GM18867 (cell line): Measurements from ENCODE around the gene COG4.
A peak's percentile ranks its signal among the peaks of the same experiment; 100 is the strongest.
"Not testable (repeated sequence)": the region's sequence is repeated elsewhere in the genome, so short reads cannot be mapped to it uniquely, and the experiment has no call there.

Experiments
- ATAC-seq: cut with Tn5 transposase; IDR thresholded peaks from one replicate; pipeline ENCODE4 v1.9.1; 2021; ENCODE audit warnings: mild to moderate bottlenecking, moderate library complexity; ENCODE audit not compliant: unreplicated experiment

The COG4 gene

DNA sequence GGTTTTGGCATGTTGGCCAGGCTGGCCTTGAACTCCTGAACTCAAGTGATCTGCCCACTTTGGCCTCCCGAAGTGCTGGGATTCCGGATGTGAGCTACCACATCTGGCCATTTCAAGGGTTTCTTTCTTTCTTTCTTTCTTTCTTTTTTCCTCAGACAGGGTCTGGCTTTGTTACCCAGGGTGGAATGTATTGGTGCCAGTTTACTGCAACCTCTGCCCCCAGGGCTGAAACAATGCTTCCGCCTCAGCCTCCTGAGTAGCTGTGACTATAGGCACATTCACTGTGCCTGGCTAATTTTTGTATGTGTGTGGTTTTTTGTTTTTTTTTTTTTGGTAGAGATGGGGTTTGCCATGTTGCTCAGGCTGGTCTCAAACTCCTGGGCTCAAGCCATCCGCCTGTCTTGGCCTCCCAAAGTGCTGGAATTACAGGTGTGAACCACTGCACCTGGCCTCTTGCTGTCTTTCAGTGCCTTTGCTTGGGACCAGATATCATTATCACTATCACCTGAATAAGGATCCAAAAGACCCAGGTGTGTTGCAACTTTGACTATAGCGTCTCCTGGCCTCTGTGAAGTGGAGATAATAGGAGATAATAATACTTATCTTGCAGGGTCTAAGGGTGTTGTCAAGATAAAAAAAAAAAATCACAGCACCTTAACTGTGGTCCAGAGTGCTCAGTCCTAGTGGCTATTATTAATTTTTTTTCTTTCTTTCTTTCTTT lies 65.7 kb downstream of the COG4 start:
- ATAC-seq = no peak

DNA sequence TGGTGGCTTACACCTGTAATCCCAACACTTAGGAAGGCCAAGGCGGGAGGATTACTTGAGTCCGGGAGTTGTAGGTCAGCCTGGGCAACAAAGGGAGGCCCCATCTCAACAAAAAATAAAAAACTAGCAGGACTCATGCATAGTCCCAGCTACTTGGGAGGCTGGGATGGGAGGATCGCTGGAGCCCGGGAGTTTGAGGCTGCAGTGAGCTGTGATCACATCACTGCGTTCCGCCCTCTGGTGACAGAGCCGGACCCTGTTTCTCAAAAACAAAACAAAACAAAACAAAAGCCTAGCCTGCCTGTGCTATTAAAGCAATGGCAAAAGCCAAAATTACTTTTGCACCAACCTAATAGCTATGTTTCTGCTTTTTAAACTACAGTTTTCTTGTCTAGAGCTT lies 67.4 kb downstream of the COG4 start:
- ATAC-seq = no peak

GRCh38 chr16:70454222-70455034 lies 68.9 kb downstream of the COG4 start, which contains the start of gene FCSK:
FCSK (plus strand) TSS chr16:70454595; CDS start chr16:70463191, 8,596 bp downstream.
- ATAC-seq = peak; percentile 90

GRCh38 chr16:70453892-70454221 lies 69.5 kb downstream of the COG4 start:
- peak; percentile 7 for ATAC-seq

DNA sequence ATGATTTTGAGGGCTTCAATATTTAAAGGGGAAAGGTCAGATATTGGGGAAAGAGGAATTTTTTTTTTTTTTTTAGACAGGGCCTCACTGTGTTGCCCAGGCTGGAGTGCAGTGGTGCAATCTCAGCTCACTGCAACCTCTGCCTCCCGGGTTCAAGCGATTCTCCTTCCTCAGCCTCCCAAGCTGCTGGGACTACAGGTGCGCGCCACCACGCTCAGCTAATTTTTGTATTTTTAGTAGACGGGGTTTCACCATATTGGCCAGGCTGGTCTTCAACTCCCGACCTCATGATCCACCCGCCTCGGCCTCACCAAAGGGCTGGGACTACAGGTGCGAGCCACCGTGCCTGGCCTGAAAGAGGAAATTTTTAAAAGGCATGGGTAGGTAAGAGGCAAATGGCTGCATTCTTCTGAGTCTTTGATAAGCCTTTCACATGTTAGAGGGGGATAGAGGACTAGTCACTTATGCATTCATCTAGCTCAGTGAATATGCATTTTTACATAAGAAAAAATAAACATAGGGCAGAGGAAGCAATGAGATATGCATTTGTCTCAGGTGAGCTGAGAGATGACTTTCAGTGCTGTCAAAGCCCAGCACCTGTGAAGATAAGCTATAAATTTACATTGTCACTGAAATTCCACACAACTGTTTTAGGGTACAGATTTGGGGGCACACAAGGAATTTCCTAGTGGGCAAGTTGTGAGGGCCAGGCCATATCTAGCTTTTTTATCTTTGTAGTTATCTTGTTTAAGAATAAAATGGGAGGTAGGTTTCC lies 70.0 kb downstream of the COG4 start:
- no peak for ATAC-seq

DNA sequence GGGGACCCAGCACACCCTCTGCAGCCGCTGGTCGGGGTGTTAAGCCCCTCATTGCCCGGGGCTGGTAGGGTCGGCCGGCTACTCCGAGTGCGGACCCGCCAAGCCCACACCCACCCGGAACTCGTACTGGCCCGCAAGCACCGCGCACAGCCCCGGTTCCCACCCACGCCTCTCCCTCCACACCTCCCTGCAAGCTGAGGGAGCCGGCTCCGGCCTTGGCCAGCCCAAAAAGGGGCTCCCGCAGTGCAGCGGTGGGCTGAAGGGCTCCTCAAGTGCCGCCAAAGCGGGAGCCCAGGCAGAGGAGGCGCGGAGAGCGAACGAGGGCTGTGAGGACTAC lies 72.4 kb downstream of the COG4 start:
- not testable (repeated sequence) for ATAC-seq

DNA sequence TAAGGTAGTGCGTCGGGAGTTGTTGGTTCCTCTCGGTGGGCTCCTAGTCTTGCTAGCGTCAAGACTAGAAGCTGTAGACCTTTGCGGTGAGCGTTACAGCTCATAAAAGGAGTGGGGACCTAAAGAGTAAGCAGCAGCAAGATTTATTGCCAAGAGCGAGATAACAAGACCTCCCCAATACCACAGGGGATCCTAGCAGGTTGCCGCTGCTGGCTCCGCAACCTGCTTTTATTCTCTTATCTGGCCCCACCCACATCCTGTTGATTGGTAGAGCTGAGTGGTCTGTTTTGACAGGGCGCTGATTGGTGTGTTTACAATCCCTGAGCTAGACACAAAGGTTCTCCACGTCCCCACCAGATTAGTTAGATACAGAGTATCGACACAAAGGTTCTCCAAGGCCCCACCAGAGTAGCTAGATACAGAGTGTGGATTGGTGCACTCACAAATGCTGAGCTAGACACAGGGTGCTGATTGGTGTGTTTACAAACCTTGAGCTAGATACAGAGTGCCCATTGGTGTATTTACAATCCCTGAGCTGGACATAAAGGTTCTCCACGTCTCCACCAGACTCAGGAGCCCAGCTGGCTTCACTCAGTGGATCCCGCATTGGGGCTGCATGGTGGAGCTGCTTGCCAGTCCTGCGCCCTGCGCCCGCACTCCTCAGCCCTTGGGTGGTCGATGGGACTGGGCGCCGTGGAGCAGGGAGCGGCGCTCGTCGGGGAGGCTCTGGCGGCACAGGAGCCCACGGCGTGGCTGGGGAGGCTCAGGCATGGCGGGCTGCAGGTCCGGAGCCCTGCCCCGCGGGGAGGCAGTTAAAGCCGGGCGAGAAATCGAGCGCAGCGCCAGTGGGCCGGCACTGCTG lies 73.0 kb downstream of the COG4 start:
- ATAC-seq = not testable (repeated sequence)

DNA sequence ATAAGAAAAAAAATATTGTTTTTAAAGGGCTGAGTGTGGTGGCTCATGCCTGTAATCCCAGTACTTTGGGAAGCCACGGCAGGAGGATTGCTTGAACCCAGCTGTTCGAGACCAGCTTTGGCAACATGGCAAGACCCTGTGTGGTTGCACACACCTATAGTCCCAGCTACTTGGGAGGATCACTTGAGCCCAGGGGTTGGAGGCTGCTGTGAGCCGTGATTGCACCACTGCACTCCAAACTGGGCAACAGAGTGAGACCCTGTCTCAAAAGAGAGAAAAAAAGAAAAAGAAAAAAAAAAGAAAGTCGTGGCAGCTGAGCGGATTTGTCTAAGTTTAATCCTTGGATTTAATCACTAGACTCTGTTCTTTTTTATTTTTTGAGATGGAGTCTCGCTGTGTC lies 75.3 kb downstream of the COG4 start:
- no peak for ATAC-seq

DNA sequence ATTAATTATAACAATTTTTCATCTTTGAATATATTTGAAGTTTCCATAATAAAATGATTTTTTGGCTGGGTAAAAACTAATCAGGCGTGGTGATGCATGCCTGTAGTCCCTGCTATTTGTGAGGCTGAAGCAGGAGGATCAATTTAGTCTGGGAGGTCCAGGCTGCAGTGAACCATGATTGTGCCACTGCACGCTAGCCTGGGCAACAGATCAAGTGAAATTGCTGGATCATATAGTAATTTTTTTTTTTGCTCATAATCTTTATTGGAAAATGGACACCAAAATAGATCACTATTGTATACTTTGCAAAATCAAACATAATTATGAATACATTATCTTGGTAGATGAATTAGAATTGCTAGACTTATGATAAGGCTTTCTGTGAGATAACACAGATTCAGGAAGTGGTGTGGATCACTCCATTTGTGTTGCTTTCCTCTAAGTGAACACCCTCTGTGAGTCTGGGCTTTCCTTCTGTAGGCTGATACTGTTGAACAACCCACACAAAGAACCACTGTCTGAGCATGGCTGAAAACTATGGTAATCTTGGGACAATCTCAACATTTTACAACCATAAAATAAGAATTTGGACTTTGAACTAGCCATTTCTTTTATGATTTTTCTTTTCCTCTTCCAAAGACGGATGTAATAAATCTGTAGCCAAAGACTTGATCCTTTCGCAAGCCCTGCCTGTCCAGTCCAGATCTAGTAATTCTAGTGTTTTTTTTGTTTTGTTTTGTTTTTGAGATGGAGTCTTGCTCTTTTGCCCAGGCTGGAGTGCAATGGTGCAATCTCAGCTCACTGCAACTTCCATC lies 78.9 kb downstream of the COG4 start:
- ATAC-seq = no peak

DNA sequence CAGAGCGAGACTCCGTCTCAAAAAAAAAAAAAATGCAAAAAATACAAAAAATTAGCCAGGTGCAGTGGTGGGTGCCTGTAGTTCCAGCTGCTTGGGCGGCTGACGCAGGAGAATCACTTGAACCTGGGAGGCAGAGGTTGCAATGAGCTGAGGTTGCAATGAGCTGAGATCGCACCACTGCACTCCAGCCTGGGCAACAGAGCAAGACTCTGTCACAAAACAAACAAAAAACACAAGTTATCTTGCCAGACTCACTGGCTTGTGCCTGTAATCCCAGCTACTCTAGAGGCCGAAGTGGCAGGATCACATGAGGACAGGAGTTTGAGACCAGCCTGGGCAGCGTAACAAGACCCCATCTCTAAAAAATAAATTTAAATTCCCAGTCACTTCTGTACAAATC lies 81.0 kb downstream of the COG4 start:
- no peak for ATAC-seq

DNA sequence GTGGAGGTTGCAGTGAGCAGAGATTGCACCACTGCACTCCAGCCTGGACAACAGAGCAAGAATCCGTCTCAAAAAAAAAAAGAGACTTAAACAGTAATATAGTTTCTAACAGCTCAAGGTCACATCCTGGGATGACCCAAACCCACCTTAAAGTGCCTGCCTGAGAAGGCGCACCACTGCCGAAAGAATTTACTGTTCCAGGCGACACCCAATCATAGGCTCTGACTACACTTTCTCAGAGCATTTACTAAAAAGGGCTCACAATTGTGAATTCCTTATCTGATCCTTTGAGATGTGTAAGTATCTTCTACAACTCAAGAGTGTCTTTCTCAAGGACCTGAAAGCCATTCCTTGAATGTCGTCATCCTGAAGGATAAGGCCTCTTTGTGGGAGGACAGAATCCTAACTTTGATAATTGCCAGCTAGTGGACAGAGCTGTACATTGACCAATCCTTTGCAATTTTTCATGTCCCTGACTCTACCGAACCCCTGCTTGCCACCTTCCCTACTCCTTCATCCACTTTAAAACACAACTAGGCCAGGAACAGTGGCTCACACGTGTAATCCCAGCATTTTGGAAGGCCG lies 81.9 kb downstream of the COG4 start:
- no peak for ATAC-seq

- ATAC-seq = no peak
These were observed 83.2 kb downstream of the COG4 start for GRCh38 chr16:70440009-70440692.

- ATAC-seq = peak; percentile 83
These were observed 84.1 kb downstream of the COG4 start, which contains the start of gene ST3GAL2 for GRCh38 chr16:70438969-70439862. ST3GAL2 (minus strand) TSS chr16:70439100; CDS start chr16:70398530, 40,570 bp downstream.

- no peak for ATAC-seq
These were observed 84.8 kb downstream of the COG4 start for GRCh38 chr16:70438585-70438968.

DNA sequence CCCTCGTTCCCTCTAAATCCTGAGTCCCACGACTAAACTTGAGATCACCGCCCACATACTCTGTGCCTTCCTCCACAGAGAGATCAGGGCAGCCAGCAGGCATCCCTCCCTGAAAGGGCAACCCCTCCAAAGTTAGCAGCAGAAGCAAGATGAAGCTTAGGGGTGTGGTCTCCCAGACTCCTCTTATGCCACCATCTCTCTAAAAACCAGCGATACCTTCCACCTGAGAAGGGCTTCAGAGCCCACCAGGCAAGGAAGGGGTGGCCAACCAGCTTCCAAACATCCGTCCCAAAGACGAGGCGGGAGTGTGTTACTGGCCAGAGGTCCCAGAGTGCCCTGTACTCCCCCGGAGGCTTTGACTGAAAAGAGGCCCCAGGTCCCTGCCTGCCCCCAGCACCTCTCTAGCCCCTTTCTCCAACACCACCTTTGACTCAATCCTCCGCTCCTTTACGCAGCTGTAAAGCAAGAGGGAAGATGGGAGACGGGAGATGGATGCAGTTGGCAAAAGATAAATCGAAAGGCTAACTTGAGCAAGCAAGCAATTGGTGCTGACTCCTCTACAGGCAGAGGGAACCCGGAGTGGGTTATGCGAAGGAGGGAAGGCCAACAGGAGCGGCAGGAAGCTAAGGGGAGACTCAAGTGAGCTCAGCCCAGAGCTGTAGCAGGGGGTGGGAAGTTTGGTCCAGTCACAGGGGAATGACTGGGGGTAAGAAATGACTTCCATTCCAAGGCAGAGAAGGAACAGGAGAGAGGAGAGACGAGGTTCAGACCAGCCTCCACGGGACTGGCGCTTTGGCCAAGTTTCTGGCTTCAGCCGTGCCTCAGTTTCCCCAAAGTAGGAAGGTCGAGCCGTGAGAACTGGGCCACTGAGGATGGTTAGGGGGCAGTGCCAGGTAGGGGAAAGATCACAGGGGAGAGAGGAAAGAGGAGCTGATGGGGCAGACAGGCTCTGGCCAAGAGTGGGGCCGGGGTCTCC lies 85.5 kb downstream of the COG4 start:
- no peak for ATAC-seq

DNA sequence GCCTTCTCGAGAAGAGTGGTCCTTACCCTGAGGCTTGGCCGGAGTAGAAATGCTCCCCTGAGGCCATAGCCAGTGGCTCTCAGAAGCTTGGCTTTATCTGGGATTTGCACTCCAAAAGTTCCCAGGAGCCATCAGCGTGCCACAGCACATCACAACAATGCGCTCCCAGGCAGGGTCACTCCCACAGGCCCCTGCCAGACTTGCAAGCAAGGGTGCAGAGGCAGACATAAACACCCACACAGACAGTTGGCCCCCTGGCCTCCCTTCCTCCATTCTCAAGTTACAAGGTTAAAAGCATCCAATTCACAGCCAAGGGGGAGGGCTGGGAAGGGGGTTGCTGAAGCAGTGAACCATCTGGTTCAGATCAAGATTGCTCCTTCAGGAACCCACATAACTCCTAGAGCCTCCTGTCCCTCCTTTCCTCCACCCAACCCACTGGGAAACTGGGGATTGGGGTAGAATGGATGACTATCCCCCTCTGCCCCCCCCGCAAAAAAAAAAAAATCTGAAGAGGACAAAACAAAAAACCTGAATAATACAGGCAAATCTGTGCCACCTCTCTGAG lies 86.3 kb downstream of the COG4 start:
- ATAC-seq = no peak
